ENCODE measurements around the gene RHNO1.
"Not testable (repeated sequence)": the region's sequence is repeated elsewhere in the genome, so short reads cannot be mapped to it uniquely, and the experiment has no call there.

DNA sequence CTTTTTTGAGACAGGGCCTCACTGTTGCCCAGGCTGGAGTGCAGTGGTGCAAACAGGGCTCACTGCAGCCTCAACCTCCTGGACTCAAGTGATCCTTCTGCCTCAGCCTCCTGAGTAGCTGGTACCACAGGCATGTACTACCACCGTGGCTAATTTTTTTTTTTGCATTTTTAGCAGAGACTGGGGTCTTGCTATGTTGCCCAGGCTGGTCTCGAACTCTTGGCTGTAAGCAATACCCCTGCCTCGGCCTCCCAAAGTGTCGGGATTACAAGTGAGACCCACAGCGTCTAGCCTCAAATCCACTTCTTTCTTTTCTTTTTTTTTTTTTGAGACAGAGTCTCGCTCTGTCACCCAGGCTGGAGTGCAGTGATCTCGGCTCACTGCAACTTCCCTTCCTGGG, 13.6 kb upstream of the RHNO1 start:
- TF ChIP-seq, protein P1, sequence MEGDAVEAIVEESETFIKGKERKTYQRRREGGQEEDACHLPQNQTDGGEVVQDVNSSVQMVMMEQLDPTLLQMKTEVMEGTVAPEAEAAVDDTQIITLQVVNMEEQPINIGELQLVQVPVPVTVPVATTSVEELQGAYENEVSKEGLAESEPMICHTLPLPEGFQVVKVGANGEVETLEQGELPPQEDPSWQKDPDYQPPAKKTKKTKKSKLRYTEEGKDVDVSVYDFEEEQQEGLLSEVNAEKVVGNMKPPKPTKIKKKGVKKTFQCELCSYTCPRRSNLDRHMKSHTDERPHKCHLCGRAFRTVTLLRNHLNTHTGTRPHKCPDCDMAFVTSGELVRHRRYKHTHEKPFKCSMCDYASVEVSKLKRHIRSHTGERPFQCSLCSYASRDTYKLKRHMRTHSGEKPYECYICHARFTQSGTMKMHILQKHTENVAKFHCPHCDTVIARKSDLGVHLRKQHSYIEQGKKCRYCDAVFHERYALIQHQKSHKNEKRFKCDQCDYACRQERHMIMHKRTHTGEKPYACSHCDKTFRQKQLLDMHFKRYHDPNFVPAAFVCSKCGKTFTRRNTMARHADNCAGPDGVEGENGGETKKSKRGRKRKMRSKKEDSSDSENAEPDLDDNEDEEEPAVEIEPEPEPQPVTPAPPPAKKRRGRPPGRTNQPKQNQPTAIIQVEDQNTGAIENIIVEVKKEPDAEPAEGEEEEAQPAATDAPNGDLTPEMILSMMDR (IDR thresholded peaks at IDR 0.05; ENCODE audit: insufficient read depth, low read length, poor library complexity, severe bottlenecking): not testable (repeated sequence)
- TF ChIP-seq EZH2phosphoT487 (conservative IDR thresholded peaks at IDR 0.05; ENCODE audit: low read length): not testable (repeated sequence)

Data from SU-DHL-6 (cell line).